SK-N-SH (cell line): ENCODE data around the gene LVRN. TPM values are rescaled to one million over a fixed set of nuclear protein-coding genes. Genes with fewer than 3 reads are reported as not detected.

Source experiments
- CTCF ChIA-PET: fragments of 300-600, 350-600 bp; formaldehyde crosslinking; extraction: SDS; loops from one replicate; lab custom pipeline; 2021; lab: Yijun Ruan, JAX
- POLR2A ChIA-PET: fragments of 350-600 bp; sonication (Branson Sonifier 250); formaldehyde crosslinking; extraction: SDS; loops from one replicate; lab custom pipeline; 2020; ENCODE audit warnings: antibody characterized with exemption, inconsistent platforms; lab: Yijun Ruan, JAX
- DNase-seq: peaks from one replicate; pipeline ENCODE4 v3.0.0; 2012
- H2AFZ ChIP-seq: fragments of 200-600 bp; sonication (generic); 2 replicates; pipeline ENCODE4 v1.8.1; 2016; ENCODE audit warnings: antibody characterized with exemption, mild to moderate bottlenecking, low read depth
- H3F3A ChIP-seq: fragments of 200-600 bp; sonication (generic); replicated peaks from 2 replicates; pipeline ENCODE3; 2016; ENCODE audit warnings: antibody characterized with exemption, mild to moderate bottlenecking; ENCODE audit not compliant: insufficient read depth
- H3K27ac ChIP-seq, 2 experiments: fragments of 200-500 bp in 1 of 2; fragments of 200-600 bp in 1 of 2; sonication (Bioruptor generic) in 1 of 2; sonication (generic), shearing (Covaris generic) in 1 of 2; 2 replicates each; pipeline versions ENCODE4 v1.5.1 to v1.6.1; 2014 to 2016; ENCODE audit warnings: low read depth in 2 of 2, inconsistent platforms in 1 of 2, low read length in 1 of 2, mild to moderate bottlenecking in 1 of 2, mixed read lengths in 1 of 2
- H3K27me3 ChIP-seq: fragments of 200-600 bp; sonication (generic), shearing (Covaris generic); 2 replicates; pipeline ENCODE4 v1.6.1; 2016; ENCODE audit warnings: mixed run types; ENCODE audit not compliant: insufficient read depth
- H3K36me3 ChIP-seq, 2 experiments: fragments of 200-500 bp in 1 of 2; fragments of 200-600 bp in 1 of 2; sonication (Bioruptor generic) in 1 of 2; sonication (generic) in 1 of 2; replicated peaks in 1 of 2; 2 replicates each; pipeline versions ENCODE3 to v1.5.1; 2014 to 2016; ENCODE audit warnings: low read length in 1 of 2, mild to moderate bottlenecking in 1 of 2; ENCODE audit not compliant: insufficient read depth in 2 of 2, control insufficient read depth in 1 of 2
- H3K4me1 ChIP-seq, 2 experiments: fragments of 200-500 bp in 1 of 2; fragments of 200-600 bp in 1 of 2; sonication (Bioruptor generic) in 1 of 2; sonication (generic), shearing (Covaris generic) in 1 of 2; 2 replicates each; pipeline versions ENCODE4 v1.5.1 to v1.6.1; 2014 to 2016; ENCODE audit warnings: low read depth in 1 of 2, low read length in 1 of 2, mixed run types in 1 of 2; ENCODE audit not compliant: insufficient read depth in 2 of 2, control insufficient read depth in 1 of 2
- H3K4me2 ChIP-seq: fragments of 200-600 bp; sonication (generic), shearing (Covaris generic); 2 replicates; pipeline ENCODE4 v1.6.1; 2017; ENCODE audit warnings: mixed run types
- H3K4me3 ChIP-seq, 2 experiments: fragments of 200-500 bp in 1 of 2; fragments of 200-600 bp in 1 of 2; sonication (Bioruptor generic) in 1 of 2; sonication (generic), shearing (Covaris generic) in 1 of 2; 2 replicates each; pipeline versions ENCODE4 v1.5.1 to v1.8.1; 2014 to 2016; ENCODE audit warnings: low read depth in 2 of 2, inconsistent platforms in 1 of 2, low read length in 1 of 2, mild to moderate bottlenecking in 1 of 2, mixed read lengths in 1 of 2, moderate library complexity in 1 of 2
- H3K79me2 ChIP-seq: fragments of 200-600 bp; sonication (generic); 2 replicates; pipeline ENCODE4 v1.8.1; 2017; ENCODE audit warnings: mild to moderate bottlenecking; ENCODE audit not compliant: insufficient read depth
- H3K9ac ChIP-seq: fragments of 200-600 bp; sonication (generic); 2 replicates; pipeline ENCODE4 v1.6.1; 2017; ENCODE audit warnings: mixed run types
- H3K9me2 ChIP-seq: fragments of 200-600 bp; sonication (generic); 2 replicates; pipeline ENCODE4 v1.6.1; 2017; ENCODE audit warnings: mixed run types
- H3K9me3 ChIP-seq: fragments of 200-600 bp; sonication (generic); 2 replicates; pipeline ENCODE4 v1.6.1; 2017; ENCODE audit warnings: mixed run types, mild to moderate bottlenecking, moderate library complexity
- H4K20me1 ChIP-seq: fragments of 200-600 bp; sonication (generic); 2 replicates; pipeline ENCODE4 v1.6.1; 2017; ENCODE audit warnings: mild to moderate bottlenecking, mixed run types; ENCODE audit not compliant: insufficient read depth
- EP300 ChIP-seq, 2 experiments: IDR thresholded peaks; 2 replicates each; pipeline versions ENCODE4 v1.4.0 to v1.6.1; 2012; ENCODE audit warnings: borderline replicate concordance in 1 of 2, low read depth in 1 of 2, low read length in 1 of 2
- FOSL2 ChIP-seq: IDR thresholded peaks from 2 replicates; pipeline ENCODE4 v1.4.0; 2012; ENCODE audit warnings: low read depth, mild to moderate bottlenecking, moderate library complexity, borderline replicate concordance
- FOXJ3 ChIP-seq: sonication (generic); formaldehyde crosslinking; IDR thresholded peaks from 2 replicates; pipeline ENCODE4 v1.5.1; 2020; ENCODE audit warnings: mild to moderate bottlenecking, missing genetic modification reagents
- FOXM1 ChIP-seq: IDR thresholded peaks from 2 replicates; pipeline ENCODE4 v1.4.0; 2012; ENCODE audit warnings: low read depth, mild to moderate bottlenecking
- GATA2 ChIP-seq: sonication (generic); formaldehyde crosslinking; IDR thresholded peaks from 2 replicates; pipeline ENCODE4 v1.5.0; 2020; ENCODE audit warnings: mild to moderate bottlenecking, missing genetic modification reagents
- JUND ChIP-seq: IDR thresholded peaks from 2 replicates; pipeline ENCODE4 v1.4.0; 2012
- MEF2A ChIP-seq: IDR thresholded peaks from 2 replicates; pipeline ENCODE4 v1.4.0; 2012; ENCODE audit warnings: low read depth, borderline replicate concordance
- MXI1 ChIP-seq: IDR thresholded peaks from 2 replicates; pipeline ENCODE4 v1.6.1; 2012; ENCODE audit warnings: mild to moderate bottlenecking, low read depth, low read length, improper control_type of control experiment
- POLR2AphosphoS5 ChIP-seq: IDR thresholded peaks from 2 replicates; pipeline ENCODE4 v1.6.1; 2012; ENCODE audit warnings: low read depth, low read length
- RAD21 ChIP-seq: IDR thresholded peaks from 2 replicates; pipeline ENCODE4 v1.6.1; 2012; ENCODE audit warnings: mild to moderate bottlenecking, low read length
- RFX5 ChIP-seq: IDR thresholded peaks from 2 replicates; pipeline ENCODE4 v1.6.1; 2012; ENCODE audit warnings: mild to moderate bottlenecking, improper control_type of control experiment, low read length
- RXRA ChIP-seq: IDR thresholded peaks from 2 replicates; pipeline ENCODE4 v1.4.0; 2012; ENCODE audit warnings: low read depth, mild to moderate bottlenecking, borderline replicate concordance
- SIN3A ChIP-seq: IDR thresholded peaks from 2 replicates; pipeline ENCODE4 v1.6.1; 2012; ENCODE audit warnings: low read depth, mild to moderate bottlenecking, low read length, moderate library complexity, borderline replicate concordance
- YY1 ChIP-seq: IDR thresholded peaks from 2 replicates; pipeline ENCODE4 v1.4.0; 2012; ENCODE audit warnings: low read depth, mild to moderate bottlenecking
- WGBS: methylation state at CpG from one replicate; pipeline ENCODE4 v1.1.6; 2017; ENCODE audit warnings: low lambda C conversion rate; 5-methylcytosine and 5-hydroxymethylcytosine counted together
- polyA plus RNA-seq, 3 experiments: library from polyadenylated mRNA; depleted of rRNA; stranded (reverse); fragments of >200 nt; gene quantifications; 2 replicates each; pipeline ENCODE4 v1.2.3, GENCODE V29; 2012
- TF ChIP-seq, protein P1 (sequence below): IDR thresholded peaks from 2 replicates; pipeline ENCODE4; 2012
- TF ChIP-seq, protein P2 (sequence below): fragments of 150-350 bp; IDR thresholded peaks from 2 replicates; pipeline ENCODE4 v1.6.1; 2016; ENCODE audit warnings: mild to moderate bottlenecking, low read depth, low read length
- TF ChIP-seq, protein P3 (sequence below): IDR thresholded peaks from 2 replicates; pipeline ENCODE4 v1.4.0; 2012; ENCODE audit warnings: low read depth, borderline replicate concordance
- TF ChIP-seq, protein P4 (sequence below): IDR thresholded peaks from 2 replicates; pipeline ENCODE4 v1.4.0; 2012; ENCODE audit warnings: low read depth, borderline replicate concordance
- TF ChIP-seq, protein P5 (sequence below): fragments of 150-350 bp; IDR thresholded peaks from 2 replicates; pipeline ENCODE4 v1.6.1; 2017; ENCODE audit warnings: antibody characterized with exemption, low read length, low read depth, borderline replicate concordance

The LVRN gene, protein sequence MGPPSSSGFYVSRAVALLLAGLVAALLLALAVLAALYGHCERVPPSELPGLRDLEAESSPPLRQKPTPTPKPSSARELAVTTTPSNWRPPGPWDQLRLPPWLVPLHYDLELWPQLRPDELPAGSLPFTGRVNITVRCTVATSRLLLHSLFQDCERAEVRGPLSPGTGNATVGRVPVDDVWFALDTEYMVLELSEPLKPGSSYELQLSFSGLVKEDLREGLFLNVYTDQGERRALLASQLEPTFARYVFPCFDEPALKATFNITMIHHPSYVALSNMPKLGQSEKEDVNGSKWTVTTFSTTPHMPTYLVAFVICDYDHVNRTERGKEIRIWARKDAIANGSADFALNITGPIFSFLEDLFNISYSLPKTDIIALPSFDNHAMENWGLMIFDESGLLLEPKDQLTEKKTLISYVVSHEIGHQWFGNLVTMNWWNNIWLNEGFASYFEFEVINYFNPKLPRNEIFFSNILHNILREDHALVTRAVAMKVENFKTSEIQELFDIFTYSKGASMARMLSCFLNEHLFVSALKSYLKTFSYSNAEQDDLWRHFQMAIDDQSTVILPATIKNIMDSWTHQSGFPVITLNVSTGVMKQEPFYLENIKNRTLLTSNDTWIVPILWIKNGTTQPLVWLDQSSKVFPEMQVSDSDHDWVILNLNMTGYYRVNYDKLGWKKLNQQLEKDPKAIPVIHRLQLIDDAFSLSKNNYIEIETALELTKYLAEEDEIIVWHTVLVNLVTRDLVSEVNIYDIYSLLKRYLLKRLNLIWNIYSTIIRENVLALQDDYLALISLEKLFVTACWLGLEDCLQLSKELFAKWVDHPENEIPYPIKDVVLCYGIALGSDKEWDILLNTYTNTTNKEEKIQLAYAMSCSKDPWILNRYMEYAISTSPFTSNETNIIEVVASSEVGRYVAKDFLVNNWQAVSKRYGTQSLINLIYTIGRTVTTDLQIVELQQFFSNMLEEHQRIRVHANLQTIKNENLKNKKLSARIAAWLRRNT
- 0.02 and 0.10 TPM in 2 replicates for polyA plus RNA-seq (2012; rRNA removed)
- 0.01 and 0.05 TPM in 2 replicates for polyA plus RNA-seq (2012; cell fraction: cytosol; rRNA removed)
- 0.02 and 0.10 TPM in 2 replicates for polyA plus RNA-seq (2012; cell fraction: nucleus; rRNA removed)

DNA sequence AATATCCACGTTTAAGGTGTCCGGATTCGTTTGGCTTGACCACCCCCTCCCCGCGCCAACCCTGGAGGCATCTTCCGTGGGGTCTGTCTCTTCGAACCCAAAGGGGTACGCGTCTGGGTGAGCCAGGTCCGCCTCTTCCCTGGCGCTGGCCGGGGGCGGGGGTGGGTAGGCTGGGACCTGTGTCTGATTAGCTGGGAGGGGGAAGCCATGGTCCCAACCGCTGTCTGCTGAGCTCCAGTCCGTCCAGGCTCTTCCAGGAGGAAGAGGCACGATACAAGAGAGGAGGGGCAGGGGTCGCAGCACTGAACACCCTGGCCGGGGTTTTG, at the start of gene LVRN:
LVRN (plus strand) TSS at position 237 of the 326 bp plus-strand sequence. CDS start 143 bp downstream, outside the sequence.
- H3K27me3 ChIP-seq, result peaks cover 36% of the 10 kb centered on the region
- peak within 1 kb of the TSS; percentile 52; the same call in 1 of the 2 replicates for H2AFZ ChIP-seq
- H3K9me3 ChIP-seq, result no peaks in the 10 kb centered on the region
- DNase-seq, result no peak
- H3K79me2 ChIP-seq, result no peaks in the 10 kb centered on the region
- no peaks in the 10 kb centered on the region for H3K36me3 ChIP-seq
- POLR2A ChIA-PET, result no interaction called here
- TF ChIP-seq POLR2AphosphoS5 (no peak), FOXM1 (no peak), RAD21 (no peak), FOSL2 (no peak), MEF2A (no peak), SIN3A (no peak), RXRA (no peak), FOXJ3 (CRISPR knock-in tag) (no peak), EP300 (IDR thresholded peaks at IDR 0.05; ENCODE audit: borderline replicate concordance in 1 of 2, low read depth in 1 of 2, low read length in 1 of 2) (no peak), GATA2 (CRISPR knock-in tag) (no peak), JUND (no peak), RFX5 (no peak), YY1 (no peak), MXI1 (no peak)
- TF ChIP-seq, protein P1, sequence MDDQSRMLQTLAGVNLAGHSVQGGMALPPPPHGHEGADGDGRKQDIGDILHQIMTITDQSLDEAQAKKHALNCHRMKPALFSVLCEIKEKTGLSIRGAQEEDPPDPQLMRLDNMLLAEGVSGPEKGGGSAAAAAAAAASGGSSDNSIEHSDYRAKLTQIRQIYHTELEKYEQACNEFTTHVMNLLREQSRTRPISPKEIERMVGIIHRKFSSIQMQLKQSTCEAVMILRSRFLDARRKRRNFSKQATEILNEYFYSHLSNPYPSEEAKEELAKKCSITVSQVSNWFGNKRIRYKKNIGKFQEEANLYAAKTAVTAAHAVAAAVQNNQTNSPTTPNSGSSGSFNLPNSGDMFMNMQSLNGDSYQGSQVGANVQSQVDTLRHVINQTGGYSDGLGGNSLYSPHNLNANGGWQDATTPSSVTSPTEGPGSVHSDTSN, result no peak
- TF ChIP-seq, protein P2, sequence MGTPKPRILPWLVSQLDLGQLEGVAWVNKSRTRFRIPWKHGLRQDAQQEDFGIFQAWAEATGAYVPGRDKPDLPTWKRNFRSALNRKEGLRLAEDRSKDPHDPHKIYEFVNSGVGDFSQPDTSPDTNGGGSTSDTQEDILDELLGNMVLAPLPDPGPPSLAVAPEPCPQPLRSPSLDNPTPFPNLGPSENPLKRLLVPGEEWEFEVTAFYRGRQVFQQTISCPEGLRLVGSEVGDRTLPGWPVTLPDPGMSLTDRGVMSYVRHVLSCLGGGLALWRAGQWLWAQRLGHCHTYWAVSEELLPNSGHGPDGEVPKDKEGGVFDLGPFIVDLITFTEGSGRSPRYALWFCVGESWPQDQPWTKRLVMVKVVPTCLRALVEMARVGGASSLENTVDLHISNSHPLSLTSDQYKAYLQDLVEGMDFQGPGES, result no peak
- TF ChIP-seq, protein P3, sequence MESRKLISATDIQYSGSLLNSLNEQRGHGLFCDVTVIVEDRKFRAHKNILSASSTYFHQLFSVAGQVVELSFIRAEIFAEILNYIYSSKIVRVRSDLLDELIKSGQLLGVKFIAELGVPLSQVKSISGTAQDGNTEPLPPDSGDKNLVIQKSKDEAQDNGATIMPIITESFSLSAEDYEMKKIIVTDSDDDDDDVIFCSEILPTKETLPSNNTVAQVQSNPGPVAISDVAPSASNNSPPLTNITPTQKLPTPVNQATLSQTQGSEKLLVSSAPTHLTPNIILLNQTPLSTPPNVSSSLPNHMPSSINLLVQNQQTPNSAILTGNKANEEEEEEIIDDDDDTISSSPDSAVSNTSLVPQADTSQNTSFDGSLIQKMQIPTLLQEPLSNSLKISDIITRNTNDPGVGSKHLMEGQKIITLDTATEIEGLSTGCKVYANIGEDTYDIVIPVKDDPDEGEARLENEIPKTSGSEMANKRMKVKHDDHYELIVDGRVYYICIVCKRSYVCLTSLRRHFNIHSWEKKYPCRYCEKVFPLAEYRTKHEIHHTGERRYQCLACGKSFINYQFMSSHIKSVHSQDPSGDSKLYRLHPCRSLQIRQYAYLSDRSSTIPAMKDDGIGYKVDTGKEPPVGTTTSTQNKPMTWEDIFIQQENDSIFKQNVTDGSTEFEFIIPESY, result no peak
- TF ChIP-seq, protein P4, sequence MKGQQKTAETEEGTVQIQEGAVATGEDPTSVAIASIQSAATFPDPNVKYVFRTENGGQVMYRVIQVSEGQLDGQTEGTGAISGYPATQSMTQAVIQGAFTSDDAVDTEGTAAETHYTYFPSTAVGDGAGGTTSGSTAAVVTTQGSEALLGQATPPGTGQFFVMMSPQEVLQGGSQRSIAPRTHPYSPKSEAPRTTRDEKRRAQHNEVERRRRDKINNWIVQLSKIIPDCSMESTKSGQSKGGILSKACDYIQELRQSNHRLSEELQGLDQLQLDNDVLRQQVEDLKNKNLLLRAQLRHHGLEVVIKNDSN, result no peak
- TF ChIP-seq, protein P5, sequence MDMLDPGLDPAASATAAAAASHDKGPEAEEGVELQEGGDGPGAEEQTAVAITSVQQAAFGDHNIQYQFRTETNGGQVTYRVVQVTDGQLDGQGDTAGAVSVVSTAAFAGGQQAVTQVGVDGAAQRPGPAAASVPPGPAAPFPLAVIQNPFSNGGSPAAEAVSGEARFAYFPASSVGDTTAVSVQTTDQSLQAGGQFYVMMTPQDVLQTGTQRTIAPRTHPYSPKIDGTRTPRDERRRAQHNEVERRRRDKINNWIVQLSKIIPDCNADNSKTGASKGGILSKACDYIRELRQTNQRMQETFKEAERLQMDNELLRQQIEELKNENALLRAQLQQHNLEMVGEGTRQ, result no peak
- TF ChIP-seq, all 33 proteins: peak for 0
- H3K4me1 ChIP-seq, result peaks cover 0 to 23% of the 10 kb centered on the region in 2 experiments; a peak in 2 of 4 replicates
- CTCF ChIA-PET, result interaction anchor here (0.8 to 2.4 kb wide), 5 partner anchors 10 to 327 kb away, joined by 3 to 11 read pairs (median 3); no protein-coding TSS in a partner anchor
- 7% methylated on average over 12 of the region's 18 CpGs for WGBS
- H3K9me2 ChIP-seq, result no peaks in the 10 kb centered on the region
- H3F3A ChIP-seq, result no peaks in the 10 kb centered on the region
- H3K4me3 ChIP-seq, result peak within 1 kb of the TSS; percentile 36 to 42
- H3K27ac ChIP-seq, result no peak within 1 kb of the TSS
- H4K20me1 ChIP-seq, result no peaks in the 10 kb centered on the region
- H3K9ac ChIP-seq, result no peak within 1 kb of the TSS
- peak within 1 kb of the TSS; percentile 87 for H3K4me2 ChIP-seq
